OCI-LY1 (cell line): ENCODE data around the gene GJB2.

ENCODE experiments used
- CTCF ChIP-seq: fragments of 200-600 bp; sonication (generic), shearing (Covaris generic); IDR thresholded peaks from 2 replicates; pipeline ENCODE4 v1.5.1; 2017; ENCODE audit warnings: mild to moderate bottlenecking, antibody characterized with exemption, low read length, moderate library complexity, mixed read lengths
- EZH2 ChIP-seq: fragments of 200-600 bp; sonication (generic), shearing (Covaris generic); IDR thresholded peaks from 2 replicates; pipeline ENCODE4 v1.8.0; 2017; ENCODE audit warnings: borderline replicate concordance, mixed run types, mild to moderate bottlenecking, antibody characterized with exemption, low read length, moderate library complexity, mixed read lengths

- no peak for TF ChIP-seq CTCF
- TF ChIP-seq EZH2 = no peak
Observed at GRCh38 chr13:20193907-20194631, 1.3 kb upstream of the GJB2 start.
